Vein endothelial cell (primary cell): Measurements from ENCODE around the gene C1R. TPM values are rescaled to one million over a fixed set of nuclear protein-coding genes. Genes with fewer than 3 reads are reported as not detected.

Source experiments
- small RNA-seq: library from RNA; depleted of rRNA; stranded (forward); fragments of <200 nt; gene quantifications from one replicate; pipeline ENCODE3, GENCODE V24; 2012
- total RNA-seq: library from RNA; depleted of rRNA; stranded (reverse); fragments of >200 nt; gene quantifications from 2 replicates; pipeline ENCODE4 v1.2.3, GENCODE V29; 2012

C1R gene
- 0.65 and 1.1 TPM in 2 replicates for total RNA-seq

DNA sequence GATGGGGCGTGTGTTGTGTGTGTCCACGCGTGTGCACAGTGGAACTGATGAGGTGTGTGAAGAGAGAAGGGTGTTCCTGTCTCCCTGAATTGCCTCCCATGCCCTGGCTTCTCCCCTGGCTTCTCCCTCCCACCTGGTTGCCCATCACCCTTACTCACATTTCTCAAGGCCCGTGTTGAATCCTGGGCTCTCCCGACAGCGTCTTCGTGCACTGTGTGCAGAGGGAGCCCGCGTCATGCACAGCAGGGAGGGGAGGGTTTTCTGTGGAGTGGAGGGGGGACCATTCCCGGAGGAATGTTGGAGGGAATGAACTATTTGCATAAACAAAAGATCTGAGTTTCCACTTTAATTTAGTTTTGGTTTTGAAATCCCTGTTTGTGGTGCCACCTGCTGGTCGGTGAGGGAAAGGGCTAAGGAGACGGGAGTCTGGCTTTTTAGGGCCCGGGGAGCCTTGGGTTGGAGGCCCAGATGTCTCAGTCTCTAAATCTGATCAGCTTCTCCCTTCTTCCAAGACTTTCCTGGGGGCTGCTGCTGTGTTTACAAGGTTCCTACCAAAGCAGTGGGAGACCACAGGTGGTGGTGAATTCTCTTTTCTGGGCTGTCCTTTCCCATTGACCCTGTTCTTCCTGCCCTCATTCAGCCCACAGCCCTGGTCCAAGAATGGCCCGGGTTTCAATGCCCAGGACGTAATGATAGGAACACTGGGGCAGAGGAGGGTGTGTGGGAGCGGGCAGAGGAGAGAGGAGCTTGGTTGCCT, at the start of gene C1R:
Gene C1R, minus strand, starts transcription at position 217 of the 757 bp plus-strand sequence. Its CDS starts 57 bp downstream, at position 160.

GRCh38 chr12:7129872-7130691, 37.8 kb upstream of the C1R start, which contains the start of gene CLSTN3:
Gene CLSTN3 (plus strand): TSS chr12:7130371. CDS start chr12:7130649, 278 bp downstream.

GRCh38 chr12:7128681-7129286, 36.5 kb upstream of the C1R start, which contains the start of gene RBP5:
Gene RBP5 (minus strand): TSS chr12:7128889. CDS start chr12:7128775, 114 bp downstream.

DNA sequence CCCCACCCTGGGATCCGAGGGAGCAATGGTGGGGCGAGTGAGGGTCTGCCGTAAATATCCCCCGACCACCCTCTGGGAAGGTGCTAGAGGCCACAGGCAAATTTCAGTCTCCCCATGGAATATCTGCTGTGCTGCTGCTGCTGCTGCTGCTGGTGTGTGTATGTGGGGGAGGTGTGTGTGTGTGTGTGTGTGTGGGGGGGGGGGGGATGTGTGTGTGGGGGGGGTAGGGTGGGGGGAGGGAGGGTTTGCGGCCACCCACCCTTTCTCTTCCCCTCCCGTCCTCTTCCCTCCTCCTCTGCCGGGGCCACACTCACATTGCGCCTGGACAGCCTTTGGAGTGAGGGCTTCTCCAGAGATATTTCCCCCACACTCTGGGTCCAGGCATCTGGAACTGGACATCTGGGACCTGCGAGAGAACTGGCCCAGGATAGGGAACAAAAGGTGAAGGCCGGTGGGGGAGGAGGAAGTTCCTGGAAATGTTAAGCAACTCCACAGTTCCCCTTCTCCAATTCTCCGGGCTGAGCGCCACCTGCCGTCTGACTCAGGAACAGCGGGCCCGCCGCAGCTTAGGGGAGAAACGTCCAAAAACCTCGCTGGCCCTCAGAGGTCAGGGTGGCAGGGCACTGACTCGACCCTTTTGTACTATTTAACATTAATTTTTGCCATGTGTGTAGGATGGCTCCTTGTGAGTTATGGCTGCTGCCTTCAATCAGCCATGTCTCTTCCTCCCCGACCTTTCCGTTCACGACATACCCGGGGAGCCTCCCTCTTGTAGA, 16.7 kb upstream of the C1R start, which contains the start of gene C1RL:
Gene C1RL, minus strand, starts transcription at position 419 of the 776 bp plus-strand sequence. Its CDS starts 34 bp downstream, at position 385.

DNA sequence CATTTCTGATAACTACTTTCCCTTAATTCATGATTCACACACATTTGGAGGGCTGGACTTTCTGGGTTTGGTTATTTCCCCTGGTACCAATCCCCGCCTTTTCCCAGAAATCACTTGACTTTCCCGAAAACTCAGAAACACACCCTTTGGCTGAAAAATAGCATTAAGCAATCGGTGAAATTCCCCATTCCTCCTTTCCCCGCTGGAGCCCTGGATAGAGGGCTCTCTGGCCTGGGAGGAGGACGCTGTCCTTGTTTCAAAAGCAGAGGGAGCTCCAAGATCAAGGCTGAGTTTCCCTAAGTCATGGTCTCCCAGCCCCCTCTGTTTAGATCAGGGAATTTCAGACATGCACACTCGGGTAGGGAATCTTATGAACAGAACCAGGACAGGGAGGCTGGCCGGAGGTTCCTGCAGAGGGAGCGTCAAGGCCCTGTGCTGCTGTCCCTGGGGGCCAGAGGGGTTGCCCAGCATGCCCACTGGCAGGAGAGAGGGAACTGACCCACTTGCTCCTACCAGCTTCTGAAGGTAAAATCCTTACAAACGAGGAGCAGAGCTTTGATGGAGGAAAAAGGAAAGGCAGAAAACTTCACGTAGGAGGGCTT, 31.8 kb downstream of the C1R start, which contains the start of gene C1S:
Gene C1S, plus strand, starts transcription at position 366 of the 602 bp plus-strand sequence. CDS start 1,195 bp downstream, outside the sequence.

Small RNA genes within 50 kb of the gene (small RNA-seq; reads per million reads assigned to genes)
- gene AC006512.1: not detected
- not detected for gene RNU6-485P

Other genes with a start within 250 kb of the C1R start
- gene CDCA3, start 241.2 kb downstream of the C1R start, total RNA-seq: 8.2 and 21.6 TPM in 2 replicates
- gene USP5, start 240.3 kb downstream of the C1R start, total RNA-seq: 93.1 and 105 TPM in 2 replicates
- 757 and 836 TPM in 2 replicates for gene TPI1, start 224.9 kb downstream of the C1R start, total RNA-seq
- gene SPSB2, start 219.1 kb downstream of the C1R start, total RNA-seq: 3.3 and 4.3 TPM in 2 replicates
- gene LRRC23, start 187.6 kb downstream of the C1R start, total RNA-seq: 2.5 and 2.9 TPM in 2 replicates
- 3.1 and 5.6 TPM in 2 replicates for gene ENO2, start 177.9 kb downstream of the C1R start, total RNA-seq
- 14.9 and 17.3 TPM in 2 replicates for gene ATN1, start 164.5 kb downstream of the C1R start, total RNA-seq
- gene RNU7-1, start 148.6 kb downstream of the C1R start, total RNA-seq: not detected in 2 replicates
- 62.0 and 91.1 TPM in 2 replicates for gene C12orf57, start 148.4 kb downstream of the C1R start, total RNA-seq
- 1.2 and 2.0 TPM in 2 replicates for gene PTPN6, start 141.1 kb downstream of the C1R start, total RNA-seq
- 257 and 283 TPM in 2 replicates for gene PHB2, start 121.8 kb downstream of the C1R start, total RNA-seq
- 31.0 and 36.5 TPM in 2 replicates for gene EMG1, start 121.5 kb downstream of the C1R start, total RNA-seq
- gene LPCAT3, start 74.0 kb downstream of the C1R start, total RNA-seq: 7.8 and 13.4 TPM in 2 replicates
- gene C1S, start 31.7 kb downstream of the C1R start, total RNA-seq: 0.48 and 0.98 TPM in 2 replicates
- gene C1RL, start 16.8 kb upstream of the C1R start, total RNA-seq: 26.7 and 40.5 TPM in 2 replicates
- gene RBP5, start 36.4 kb upstream of the C1R start, total RNA-seq: not detected in 2 replicates
- gene CLSTN3, start 37.9 kb upstream of the C1R start, total RNA-seq: 22.8 and 30.4 TPM in 2 replicates
- gene PEX5, start 97.2 kb upstream of the C1R start, total RNA-seq: 31.0 and 36.3 TPM in 2 replicates
- not detected in 2 replicates for gene ACSM4, start 211.6 kb upstream of the C1R start, total RNA-seq